HG03460 (cell line): ENCODE results near the gene FCHO2.
"Not testable (repeated sequence)": the region's sequence is repeated elsewhere in the genome, so short reads cannot be mapped to it uniquely, and the experiment has no call there.

Experiments used
- ATAC-seq: cut with Tn5 transposase; IDR thresholded peaks from one replicate; pipeline ENCODE4 v1.9.1; 2021; ENCODE audit not compliant: unreplicated experiment

Gene FCHO2, protein sequence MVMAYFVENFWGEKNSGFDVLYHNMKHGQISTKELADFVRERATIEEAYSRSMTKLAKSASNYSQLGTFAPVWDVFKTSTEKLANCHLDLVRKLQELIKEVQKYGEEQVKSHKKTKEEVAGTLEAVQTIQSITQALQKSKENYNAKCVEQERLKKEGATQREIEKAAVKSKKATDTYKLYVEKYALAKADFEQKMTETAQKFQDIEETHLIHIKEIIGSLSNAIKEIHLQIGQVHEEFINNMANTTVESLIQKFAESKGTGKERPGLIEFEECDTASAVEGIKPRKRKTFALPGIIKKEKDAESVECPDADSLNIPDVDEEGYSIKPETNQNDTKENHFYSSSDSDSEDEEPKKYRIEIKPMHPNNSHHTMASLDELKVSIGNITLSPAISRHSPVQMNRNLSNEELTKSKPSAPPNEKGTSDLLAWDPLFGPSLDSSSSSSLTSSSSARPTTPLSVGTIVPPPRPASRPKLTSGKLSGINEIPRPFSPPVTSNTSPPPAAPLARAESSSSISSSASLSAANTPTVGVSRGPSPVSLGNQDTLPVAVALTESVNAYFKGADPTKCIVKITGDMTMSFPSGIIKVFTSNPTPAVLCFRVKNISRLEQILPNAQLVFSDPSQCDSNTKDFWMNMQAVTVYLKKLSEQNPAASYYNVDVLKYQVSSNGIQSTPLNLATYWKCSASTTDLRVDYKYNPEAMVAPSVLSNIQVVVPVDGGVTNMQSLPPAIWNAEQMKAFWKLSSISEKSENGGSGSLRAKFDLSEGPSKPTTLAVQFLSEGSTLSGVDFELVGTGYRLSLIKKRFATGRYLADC

GRCh38 chr5:72955768-72956323, at the start of gene FCHO2:
FCHO2 (plus strand) TSS chr5:72956041; CDS start chr5:72956097, 56 bp downstream.
- peak; percentile 96 for ATAC-seq

- ATAC-seq, result no peak
Observed at GRCh38 chr5:72906806-72907205, 49.0 kb upstream of the FCHO2 start.

GRCh38 chr5:72908664-72909063, 47.2 kb upstream of the FCHO2 start:
- ATAC-seq, result no peak

GRCh38 chr5:72917371-72917776, 38.5 kb upstream of the FCHO2 start:
- no peak for ATAC-seq

- ATAC-seq, result no peak
Observed at GRCh38 chr5:72920690-72921502, 34.9 kb upstream of the FCHO2 start.

DNA sequence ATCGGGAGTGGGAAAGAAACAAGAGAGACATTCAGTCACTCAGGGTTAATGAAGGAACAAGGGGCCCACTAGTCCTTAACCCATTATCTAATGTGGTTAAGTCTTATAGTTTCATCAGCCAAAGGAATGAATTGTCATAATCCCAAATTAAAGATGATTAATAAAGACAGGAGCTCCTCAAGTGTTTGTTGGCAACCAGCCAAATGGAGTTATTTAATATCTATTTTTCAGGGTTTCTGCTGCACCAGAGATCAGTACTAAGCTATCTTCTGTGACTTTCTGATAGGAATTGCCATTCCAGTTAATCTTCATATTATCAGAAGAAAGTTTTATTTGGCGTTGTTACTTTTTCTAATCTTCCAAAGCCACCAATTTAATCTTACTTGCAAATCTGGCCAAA, 34.0 kb upstream of the FCHO2 start:
- no peak for ATAC-seq

DNA sequence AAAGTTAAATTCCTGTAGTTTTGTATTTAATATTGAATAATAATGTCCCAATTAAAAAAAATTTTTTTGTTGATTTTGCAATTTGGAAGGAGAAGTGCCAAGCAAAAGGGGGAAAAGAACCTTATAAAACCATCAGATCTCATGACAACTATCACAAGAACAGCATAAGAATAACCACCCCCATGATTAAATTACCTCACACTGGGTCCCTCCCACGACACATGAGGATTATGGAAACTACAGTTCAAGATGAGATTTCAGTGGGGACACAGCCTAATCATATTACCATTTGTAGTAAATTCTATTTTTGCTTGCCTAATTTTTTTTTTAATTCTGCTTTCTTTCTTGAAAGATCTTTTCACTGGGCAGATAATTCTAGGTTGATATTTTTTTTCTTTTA, 33.4 kb upstream of the FCHO2 start:
- ATAC-seq, result no peak

DNA sequence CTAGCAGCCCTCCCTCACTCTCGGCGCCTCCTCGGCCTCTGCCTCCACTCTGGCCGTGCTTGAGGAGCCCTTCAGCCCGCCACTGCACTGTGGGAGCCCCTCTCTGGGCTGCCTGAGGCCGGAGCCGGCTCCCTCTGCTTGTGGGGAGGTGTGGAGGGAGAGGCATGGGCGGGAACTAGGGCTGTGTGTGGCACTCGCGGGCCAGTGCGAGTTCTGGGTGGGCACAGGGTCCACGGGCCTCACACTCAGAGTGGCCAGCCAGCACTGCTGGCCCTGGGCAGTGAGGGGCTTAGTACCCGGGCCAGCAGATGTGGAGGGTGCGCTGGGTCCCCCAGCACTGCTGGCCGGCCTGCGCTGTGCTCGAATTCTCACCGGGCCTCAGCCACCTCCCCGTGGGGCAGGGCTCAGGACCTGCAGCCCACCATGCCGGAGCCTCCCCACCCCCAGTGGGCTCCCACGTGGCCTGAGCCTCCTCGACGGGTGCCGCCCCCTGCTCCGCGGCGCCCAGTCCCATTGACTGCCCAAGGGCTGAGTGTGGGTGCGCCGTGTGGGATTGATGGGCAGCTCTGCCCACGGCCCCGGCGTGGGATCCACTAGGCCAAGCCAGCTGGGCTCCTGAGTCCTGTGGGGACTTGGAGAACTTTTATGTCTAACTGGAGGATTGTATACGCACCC, 30.4 kb upstream of the FCHO2 start:
- ATAC-seq, result no peak

DNA sequence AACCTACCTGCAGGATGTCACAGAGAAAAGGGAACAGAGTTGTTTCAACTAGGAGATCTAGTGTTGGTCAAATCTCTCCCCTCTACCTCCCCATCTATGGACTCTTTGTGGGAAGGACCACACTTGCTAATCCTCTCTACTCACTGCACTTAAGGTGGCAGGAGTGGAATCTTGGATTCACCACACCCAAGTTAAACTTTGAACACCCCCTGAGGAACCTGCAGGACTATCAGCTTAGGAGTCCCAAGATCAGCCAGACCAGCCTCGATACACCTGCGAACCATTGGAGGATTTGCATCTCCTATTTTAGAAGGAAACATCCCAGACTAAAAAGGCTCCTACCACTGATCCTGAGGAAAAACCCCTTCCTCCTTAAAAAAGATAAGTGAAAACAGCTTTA, 23.2 kb upstream of the FCHO2 start:
- not testable (repeated sequence) for ATAC-seq

DNA sequence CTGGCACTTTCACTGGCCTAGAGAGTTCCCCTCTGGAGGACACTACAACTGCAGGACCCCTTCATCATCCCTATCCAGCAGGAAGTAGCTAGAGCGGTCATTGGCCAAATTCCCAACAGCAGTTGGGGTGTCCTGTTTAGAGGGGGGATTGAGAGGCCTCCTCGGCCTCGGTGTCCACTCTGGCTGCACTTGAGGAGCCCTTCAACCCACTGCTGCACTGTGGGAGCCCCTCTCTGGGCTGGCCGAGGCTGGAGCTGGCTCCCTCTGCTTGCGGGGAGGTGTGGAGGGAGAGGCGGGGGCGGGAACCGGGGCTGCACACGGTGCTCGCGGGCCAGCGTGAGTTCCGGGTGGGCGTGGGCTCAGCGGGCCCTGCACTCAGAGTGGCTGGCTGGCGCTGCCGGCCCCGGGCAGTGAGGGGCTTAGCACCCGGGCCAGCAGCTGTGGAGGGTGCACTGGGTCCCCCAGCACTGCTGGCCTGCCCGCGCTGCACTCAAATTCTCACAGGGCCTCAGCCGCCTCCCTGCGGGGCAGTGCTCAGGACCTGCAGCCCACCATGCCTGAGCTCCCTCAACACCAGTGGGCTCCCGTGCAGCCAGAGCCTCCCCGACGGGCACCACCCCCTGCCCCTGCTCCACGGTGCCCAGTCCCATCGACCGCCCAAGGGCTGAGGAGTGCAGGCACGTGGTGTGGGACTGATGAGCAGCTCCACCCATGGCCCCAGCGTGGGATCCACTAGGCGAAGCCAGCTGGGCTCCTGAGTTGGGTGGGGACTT, 20.7 kb upstream of the FCHO2 start:
- not testable (repeated sequence) for ATAC-seq

DNA sequence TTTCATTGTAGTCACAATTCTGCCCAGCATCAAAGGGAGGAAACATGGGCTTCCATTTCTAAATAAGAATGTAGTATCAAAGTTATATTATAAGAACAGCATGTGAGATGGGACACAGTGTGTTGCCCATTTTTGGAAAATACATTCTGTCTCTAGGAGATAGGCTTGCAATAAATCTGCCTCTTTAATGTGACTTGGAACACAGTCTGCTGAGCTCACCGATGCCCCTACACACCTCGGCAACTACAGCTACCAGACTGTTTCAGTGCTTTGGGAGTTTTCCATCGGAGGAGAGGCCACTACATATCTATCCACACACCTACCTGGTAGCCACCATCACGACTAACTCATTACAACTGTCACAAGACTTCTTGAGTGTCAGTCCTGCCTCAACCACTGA, 18.9 kb upstream of the FCHO2 start:
- ATAC-seq, result no peak

DNA sequence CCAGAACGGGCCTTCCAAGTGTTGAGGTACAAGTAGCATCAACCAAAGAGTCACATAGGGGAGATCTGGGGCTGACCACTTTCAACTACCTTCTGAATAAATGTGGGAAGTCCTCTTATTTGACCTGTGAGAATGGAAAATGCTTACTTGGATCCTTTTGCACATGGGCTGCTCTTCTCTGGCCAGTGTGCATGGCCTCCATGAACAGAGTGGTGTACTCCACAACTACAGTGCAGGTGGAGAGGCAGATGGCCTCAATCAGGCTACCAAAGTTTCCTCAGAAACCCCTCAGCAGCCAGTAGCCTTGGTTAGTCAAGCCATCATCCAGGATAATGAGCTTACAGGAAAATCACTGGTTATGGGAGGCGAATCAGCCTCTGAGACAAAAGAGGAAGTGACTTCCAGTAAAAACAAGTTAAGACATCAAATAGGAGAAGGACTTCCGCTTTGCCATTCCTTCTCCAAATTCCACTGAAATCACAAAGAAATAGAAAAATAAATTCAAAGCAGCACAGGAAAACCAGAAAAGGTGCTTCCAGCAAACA, 18.3 kb upstream of the FCHO2 start:
- no peak for ATAC-seq

DNA sequence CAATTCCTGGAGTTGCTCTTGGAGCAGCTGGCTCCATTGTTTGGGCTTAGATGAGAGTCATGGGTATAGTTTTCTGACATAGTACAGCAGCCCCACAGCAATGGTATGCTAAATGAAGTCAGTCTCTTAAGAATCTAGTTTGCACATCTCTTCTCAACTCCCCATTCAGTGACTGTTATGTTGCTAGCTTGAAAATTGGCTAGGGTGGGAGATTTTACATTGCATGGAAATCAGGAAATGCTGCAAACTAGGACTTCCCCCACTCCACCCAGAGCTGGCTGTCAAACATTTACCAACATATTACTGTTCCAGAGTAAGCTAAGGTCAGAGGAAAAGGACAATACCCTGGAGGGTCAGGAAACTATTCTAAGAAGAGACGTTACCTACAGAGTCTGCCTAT, 17.6 kb upstream of the FCHO2 start:
- no peak for ATAC-seq

- no peak for ATAC-seq
Observed at GRCh38 chr5:72940082-72940481, 15.8 kb upstream of the FCHO2 start.

DNA sequence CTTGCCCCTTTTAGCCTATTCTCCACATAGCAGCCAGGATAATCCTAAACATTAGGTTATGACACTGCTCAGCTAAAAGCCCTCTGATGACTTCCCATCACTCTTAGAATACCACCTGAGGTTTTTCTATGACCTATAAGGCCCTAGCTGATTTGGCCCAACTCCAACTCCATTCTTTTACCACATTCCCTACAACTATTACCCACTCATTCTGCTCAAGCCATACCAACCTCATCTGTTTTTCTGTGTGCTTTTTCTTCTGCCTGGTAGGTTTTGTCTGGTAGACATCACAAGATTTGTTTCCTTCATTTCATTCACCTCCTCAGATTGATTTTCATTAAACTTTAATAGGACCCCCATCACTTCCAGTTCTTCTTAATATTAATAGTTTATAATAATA, 12.5 kb upstream of the FCHO2 start:
- no peak for ATAC-seq

- ATAC-seq, result no peak
Observed at GRCh38 chr5:72947498-72947897, 8.3 kb upstream of the FCHO2 start.

- no peak for ATAC-seq
Observed at GRCh38 chr5:72949481-72949880, 6.4 kb upstream of the FCHO2 start.

- no peak for ATAC-seq
Observed at GRCh38 chr5:72951671-72952468, 4.0 kb upstream of the FCHO2 start.

GRCh38 chr5:72954389-72954788, 1.5 kb upstream of the FCHO2 start:
- ATAC-seq, result no peak
